ENCODE results near the gene ICA1. TPM values are rescaled to one million over a fixed set of nuclear protein-coding genes. Genes with fewer than 3 reads are reported as not detected.

The ICA1 gene
- total and polyA plus RNA-seq, 2 donors (not counting 3 experiments of a cell fraction or from before 2014, with no cell fraction given), result 19.0 to 47.1 TPM

DNA sequence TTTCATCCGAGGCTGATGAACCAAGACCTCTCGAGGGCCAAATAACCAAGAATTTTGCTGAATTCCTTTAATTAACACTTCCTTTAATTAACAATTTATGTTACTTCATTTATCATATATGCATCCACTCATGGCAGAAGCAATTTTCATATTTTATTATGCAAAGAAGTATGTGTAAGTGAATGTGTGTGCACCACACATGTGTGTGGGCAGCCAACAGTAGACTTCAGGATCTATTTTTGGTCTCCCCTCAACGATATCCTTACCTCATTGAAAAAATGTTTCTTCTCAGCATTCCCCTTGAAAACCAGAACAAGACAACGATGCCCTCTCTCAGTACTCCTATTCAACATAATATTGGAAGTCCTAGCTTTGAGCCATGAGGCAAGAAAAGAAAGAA lies 96.8 kb downstream of the ICA1 start:
- H3K4me3 ChIP-seq (replicated peaks in 1 of 3; ENCODE audit: insufficient read depth in 1 of 3, low read depth in 1 of 3, low read length in 3 of 3), result no peak overlapping the region
- no peaks in the 10 kb centered on the region for H4K20me1 ChIP-seq (replicated peaks; ENCODE audit: control insufficient read depth, extremely low read depth, insufficient read depth, low read length)
- H2AFZ ChIP-seq (ENCODE audit: low read depth, low read length), result no peak overlapping the region
- BruUV-seq (replicated peaks), result no TSS peak
- FAIRE-seq, result no peak
- no peak overlapping the region for H3K9ac ChIP-seq (replicated peaks; ENCODE audit: extremely low read depth, insufficient read depth, low read length)
- H3K79me2 ChIP-seq (ENCODE audit: control insufficient read depth, insufficient read depth, low read length), result no peaks in the 10 kb centered on the region
- ChIA-PET CTCF (no interaction called here), POLR2A (no interaction called here)
- no peaks in the 10 kb centered on the region for H3K9me1 ChIP-seq (replicated peaks; ENCODE audit: control insufficient read depth, extremely low read depth, insufficient read depth, low read length)
- H3K27ac ChIP-seq (ENCODE audit: insufficient read depth, low read depth, low read length), result no peak overlapping the region
- dilution Hi-C loops (cut with MboI; ENCODE audit: extremely low pct_ligation_motif_present, low sequenced_read_pairs) (no loop called here), intact Hi-C loops (cut with micrococcal nuclease) (no loop called here)
- no peaks in the 10 kb centered on the region for H3K9me3 ChIP-seq (replicated peaks; ENCODE audit: control insufficient read depth, insufficient read depth, low read length)
- H3K36me3 ChIP-seq (ENCODE audit: control insufficient read depth in 2 of 2, extremely low read depth in 1 of 2, insufficient read depth in 2 of 2, low read length in 2 of 2), result no peaks in the 10 kb centered on the region
- DNase-seq (ENCODE audit: low read depth, low spot score), result no peak
- H3K4me1 ChIP-seq (ENCODE audit: control insufficient read depth, extremely low read depth, insufficient read depth, low read length), result no peaks in the 10 kb centered on the region
- no peak overlapping the region for H3K4me2 ChIP-seq (ENCODE audit: insufficient read depth, low read length)
- H3K27me3 ChIP-seq (ENCODE audit: control insufficient read depth in 2 of 2, insufficient read depth in 2 of 2, low read length in 2 of 2), result no peaks in the 10 kb centered on the region
- TF ChIP-seq, protein P1, sequence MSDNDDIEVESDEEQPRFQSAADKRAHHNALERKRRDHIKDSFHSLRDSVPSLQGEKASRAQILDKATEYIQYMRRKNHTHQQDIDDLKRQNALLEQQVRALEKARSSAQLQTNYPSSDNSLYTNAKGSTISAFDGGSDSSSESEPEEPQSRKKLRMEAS (IDR thresholded peaks at IDR 0.05; ENCODE audit: insufficient read depth, insufficient read length), result no peak
- no peak for TF ChIP-seq EZH2 (IDR thresholded peaks at IDR 0.05; ENCODE audit: borderline replicate concordance, low read depth, low read length, severe bottlenecking)
- TF ChIP-seq, protein P2, sequence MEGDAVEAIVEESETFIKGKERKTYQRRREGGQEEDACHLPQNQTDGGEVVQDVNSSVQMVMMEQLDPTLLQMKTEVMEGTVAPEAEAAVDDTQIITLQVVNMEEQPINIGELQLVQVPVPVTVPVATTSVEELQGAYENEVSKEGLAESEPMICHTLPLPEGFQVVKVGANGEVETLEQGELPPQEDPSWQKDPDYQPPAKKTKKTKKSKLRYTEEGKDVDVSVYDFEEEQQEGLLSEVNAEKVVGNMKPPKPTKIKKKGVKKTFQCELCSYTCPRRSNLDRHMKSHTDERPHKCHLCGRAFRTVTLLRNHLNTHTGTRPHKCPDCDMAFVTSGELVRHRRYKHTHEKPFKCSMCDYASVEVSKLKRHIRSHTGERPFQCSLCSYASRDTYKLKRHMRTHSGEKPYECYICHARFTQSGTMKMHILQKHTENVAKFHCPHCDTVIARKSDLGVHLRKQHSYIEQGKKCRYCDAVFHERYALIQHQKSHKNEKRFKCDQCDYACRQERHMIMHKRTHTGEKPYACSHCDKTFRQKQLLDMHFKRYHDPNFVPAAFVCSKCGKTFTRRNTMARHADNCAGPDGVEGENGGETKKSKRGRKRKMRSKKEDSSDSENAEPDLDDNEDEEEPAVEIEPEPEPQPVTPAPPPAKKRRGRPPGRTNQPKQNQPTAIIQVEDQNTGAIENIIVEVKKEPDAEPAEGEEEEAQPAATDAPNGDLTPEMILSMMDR (IDR thresholded peaks at IDR 0.05; ENCODE audit: extremely low read depth in 1 of 2, insufficient read depth in 1 of 2, low read depth in 1 of 2, low read length in 2 of 2), result no peak
- TF ChIP-seq POLR2AphosphoS5 (IDR thresholded peaks at IDR 0.05; ENCODE audit: insufficient read depth, low read depth, low read length), result no peak
- TF ChIP-seq JUN (IDR thresholded peaks at IDR 0.05; ENCODE audit: borderline replicate concordance, insufficient read depth, insufficient read length, low read depth), result no peak
- no peak for TF ChIP-seq GATA2 (IDR thresholded peaks at IDR 0.05; ENCODE audit: insufficient read depth, insufficient read length, low read depth, low read length)
- no peak for TF ChIP-seq MYC (IDR thresholded peaks at IDR 0.05; ENCODE audit: low read depth, low read length)
- TF ChIP-seq FOS (IDR thresholded peaks at IDR 0.05; ENCODE audit: borderline replicate concordance, insufficient read depth, low read length), result no peak
- TF ChIP-seq POLR2A (IDR thresholded peaks at IDR 0.05; ENCODE audit: low read depth, low read length), result no peak

Data from endothelial cell of umbilical vein (primary cell).